NCI-H187 (cell line): ENCODE results near the gene DDX28.
"Not testable (repeated sequence)": the region's sequence is repeated elsewhere in the genome, so short reads cannot be mapped to it uniquely, and the experiment has no call there.

Experiments
- DNase-seq, 2 experiments: peaks; one replicate each; lab custom pipeline; 2025; lab: John Stamatoyannopoulos, UW

The DDX28 gene

GRCh38 chr16:68037841-68038597, 15.0 kb upstream of the DDX28 start:
- DNase-seq: no peak

- no peak for DNase-seq
Observed at GRCh38 chr16:68035227-68035626, 12.2 kb upstream of the DDX28 start.

GRCh38 chr16:68033101-68033500, 10.1 kb upstream of the DDX28 start:
- DNase-seq: no peak

- DNase-seq: no peak
Observed at GRCh38 chr16:68031951-68032350, 8.9 kb upstream of the DDX28 start.

GRCh38 chr16:68030108-68030507, 7.1 kb upstream of the DDX28 start:
- DNase-seq: not testable (repeated sequence)

GRCh38 chr16:68028996-68029395, 6.0 kb upstream of the DDX28 start:
- DNase-seq: no peak

- no peak for DNase-seq
Observed at GRCh38 chr16:68022278-68022727, 729 bp downstream of the DDX28 start.

- DNase-seq: no peak
Observed at GRCh38 chr16:68021490-68021889, 1.5 kb downstream of the DDX28 start.

- no peak for DNase-seq
Observed at GRCh38 chr16:68019167-68019680, 3.8 kb downstream of the DDX28 start.

GRCh38 chr16:68015681-68016080, 7.4 kb downstream of the DDX28 start, which contains the start of gene DPEP2NB:
Gene DPEP2NB (minus strand): TSS chr16:68015911. CDS start chr16:68015770, 141 bp downstream.
- no peak for DNase-seq

GRCh38 chr16:68013440-68013839, 9.6 kb downstream of the DDX28 start:
- no peak for DNase-seq

- not testable (repeated sequence) for DNase-seq
Observed at GRCh38 chr16:68009872-68010271, 13.2 kb downstream of the DDX28 start.

- no peak for DNase-seq
Observed at GRCh38 chr16:68009157-68009735, 13.8 kb downstream of the DDX28 start.

GRCh38 chr16:68005786-68006286, 17.2 kb downstream of the DDX28 start:
- DNase-seq: no peak

- no peak for DNase-seq
Observed at GRCh38 chr16:68005211-68005610, 17.8 kb downstream of the DDX28 start.

- no peak for DNase-seq
Observed at GRCh38 chr16:68003031-68003430, 20.0 kb downstream of the DDX28 start.

- no peak for DNase-seq
Observed at GRCh38 chr16:68000450-68000849, 22.6 kb downstream of the DDX28 start.

- no peak for DNase-seq
Observed at GRCh38 chr16:67999985-68000384, 23.0 kb downstream of the DDX28 start.

- DNase-seq: not testable (repeated sequence)
Observed at GRCh38 chr16:67998779-67999688, 24.0 kb downstream of the DDX28 start, which contains the start of gene DPEP2. Gene DPEP2 (minus strand): TSS chr16:67999484. CDS start chr16:67993212, 6,272 bp downstream.

- DNase-seq: not testable (repeated sequence)
Observed at GRCh38 chr16:67998231-67998778, 24.7 kb downstream of the DDX28 start.

GRCh38 chr16:67996666-67997065, 26.4 kb downstream of the DDX28 start:
- DNase-seq: no peak

- no peak for DNase-seq
Observed at GRCh38 chr16:67995423-67995822, 27.6 kb downstream of the DDX28 start.
